GM13976 (cell line): ENCODE results near the gene MSMP.

Experiments
- DNase-seq: peaks from one replicate; pipeline ENCODE4 v3.0.0; 2012; ENCODE audit warnings: low spot score
- CTCF ChIP-seq: IDR thresholded peaks from 2 replicates; pipeline ENCODE4 v1.5.1; 2012; ENCODE audit warnings: borderline replicate concordance, mild to moderate bottlenecking; ENCODE audit not compliant: insufficient read depth; ENCODE audit errors: extremely low read depth, missing control alignments, control extremely low read depth
- in situ Hi-C: fragments of 300-500 bp; cut with MboI; formaldehyde crosslinking; loops from one replicate; pipeline ENCODE4 v1.12.0; 2022; ENCODE audit warnings: low sequenced_read_pairs, mixed read lengths, inconsistent platforms; ENCODE audit not compliant: unreplicated experiment

Gene MSMP

GRCh38 chr9:35740243-35740642 is 13.8 kb downstream of the MSMP start:
- in situ Hi-C loops, result no loop called here
- no peak for DNase-seq
- no peak for TF ChIP-seq CTCF

- no peak for DNase-seq
- TF ChIP-seq CTCF, result no peak
- in situ Hi-C loops, result no loop called here
These were observed 15.2 kb downstream of the MSMP start for GRCh38 chr9:35738924-35739323.

- in situ Hi-C loops, result no loop called here
- no peak for TF ChIP-seq CTCF
- DNase-seq, result no peak
These were observed 15.9 kb downstream of the MSMP start for GRCh38 chr9:35738186-35738585.

GRCh38 chr9:35737143-35737542 is 16.9 kb downstream of the MSMP start:
- DNase-seq, result no peak
- in situ Hi-C loops, result no loop called here
- TF ChIP-seq CTCF, result no peak

GRCh38 chr9:35736201-35736633 is 17.9 kb downstream of the MSMP start:
- DNase-seq, result peak; percentile 79
- TF ChIP-seq CTCF, result peak; percentile 93
- in situ Hi-C loops, result no loop called here

GRCh38 chr9:35734096-35734495 is 20.0 kb downstream of the MSMP start:
- no peak for DNase-seq
- TF ChIP-seq CTCF, result no peak
- in situ Hi-C loops, result no loop called here
